Islet of Langerhans (tissue), 1 donor: ENCODE results near the gene LRRN1.

Source experiments
- FAIRE-seq: peaks from one replicate; lab custom pipeline; 2011; peaks lifted over from hg19 to GRCh38; lab: Jason Lieb, UNC

LRRN1 gene

GRCh38 chr3:3799173-3800079 lies at the start of gene LRRN1:
TSS of gene LRRN1 (plus strand) at chr3:3799431. CDS start at chr3:3844642, 45,211 bp downstream.
- no peak for FAIRE-seq

GRCh38 chr3:3753416-3753815 lies 45.8 kb upstream of the LRRN1 start:
- no peak for FAIRE-seq

GRCh38 chr3:3765661-3766060 lies 33.6 kb upstream of the LRRN1 start:
- FAIRE-seq, result no peak

GRCh38 chr3:3766140-3766539 lies 33.1 kb upstream of the LRRN1 start:
- no peak for FAIRE-seq

- no peak for FAIRE-seq
Measured at GRCh38 chr3:3771094-3771493, 28.1 kb upstream of the LRRN1 start.

- FAIRE-seq, result no peak
Measured at GRCh38 chr3:3771567-3771966, 27.7 kb upstream of the LRRN1 start.

GRCh38 chr3:3772338-3772737 lies 26.9 kb upstream of the LRRN1 start:
- FAIRE-seq, result no peak

GRCh38 chr3:3772920-3773319 lies 26.3 kb upstream of the LRRN1 start:
- FAIRE-seq, result no peak

GRCh38 chr3:3776607-3777006 lies 22.6 kb upstream of the LRRN1 start:
- no peak for FAIRE-seq

- no peak for FAIRE-seq
Measured at GRCh38 chr3:3778216-3778615, 21.0 kb upstream of the LRRN1 start.

- FAIRE-seq, result no peak
Measured at GRCh38 chr3:3778641-3779270, 20.5 kb upstream of the LRRN1 start.

GRCh38 chr3:3782457-3782856 lies 16.8 kb upstream of the LRRN1 start:
- FAIRE-seq, result no peak

GRCh38 chr3:3783210-3783609 lies 16.0 kb upstream of the LRRN1 start:
- no peak for FAIRE-seq

GRCh38 chr3:3783696-3784095 lies 15.5 kb upstream of the LRRN1 start:
- no peak for FAIRE-seq

GRCh38 chr3:3792391-3792790 lies 6.8 kb upstream of the LRRN1 start:
- FAIRE-seq, result no peak

- no peak for FAIRE-seq
Measured at GRCh38 chr3:3798631-3799113, 559 bp upstream of the LRRN1 start.

GRCh38 chr3:3800080-3800455 lies 837 bp downstream of the LRRN1 start:
- FAIRE-seq, result no peak

GRCh38 chr3:3800685-3801493 lies 1.7 kb downstream of the LRRN1 start:
- FAIRE-seq, result no peak

- no peak for FAIRE-seq
Measured at GRCh38 chr3:3801494-3801841, 2.2 kb downstream of the LRRN1 start.

- FAIRE-seq, result no peak
Measured at GRCh38 chr3:3802046-3802445, 2.8 kb downstream of the LRRN1 start.

GRCh38 chr3:3804560-3804959 lies 5.3 kb downstream of the LRRN1 start:
- FAIRE-seq, result no peak

- no peak for FAIRE-seq
Measured at GRCh38 chr3:3806092-3806491, 6.9 kb downstream of the LRRN1 start.

GRCh38 chr3:3806856-3807255 lies 7.6 kb downstream of the LRRN1 start:
- FAIRE-seq, result no peak
